ENCODE data around the gene SCFD2.

DNA sequence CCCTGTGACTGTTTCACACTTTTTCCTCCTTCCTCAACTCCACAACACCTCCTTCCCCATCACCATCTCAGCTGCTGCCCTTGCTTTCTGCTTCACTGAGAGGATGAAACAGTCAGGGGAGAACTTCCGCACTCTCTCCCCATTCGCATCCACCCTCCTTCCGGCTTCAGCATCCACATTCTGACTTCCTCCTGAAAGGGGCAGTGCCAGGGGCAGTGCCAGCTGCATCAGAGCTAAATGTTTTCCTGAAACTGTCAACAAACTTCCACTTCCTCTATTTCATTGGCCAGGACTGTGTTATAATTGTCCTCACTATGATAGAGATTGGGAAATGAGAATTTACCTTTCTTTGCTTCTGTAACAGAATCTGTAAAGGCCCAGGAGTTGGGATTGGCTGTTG is 521.9 kb downstream of the SCFD2 start:
- TF ChIP-seq, protein P1, sequence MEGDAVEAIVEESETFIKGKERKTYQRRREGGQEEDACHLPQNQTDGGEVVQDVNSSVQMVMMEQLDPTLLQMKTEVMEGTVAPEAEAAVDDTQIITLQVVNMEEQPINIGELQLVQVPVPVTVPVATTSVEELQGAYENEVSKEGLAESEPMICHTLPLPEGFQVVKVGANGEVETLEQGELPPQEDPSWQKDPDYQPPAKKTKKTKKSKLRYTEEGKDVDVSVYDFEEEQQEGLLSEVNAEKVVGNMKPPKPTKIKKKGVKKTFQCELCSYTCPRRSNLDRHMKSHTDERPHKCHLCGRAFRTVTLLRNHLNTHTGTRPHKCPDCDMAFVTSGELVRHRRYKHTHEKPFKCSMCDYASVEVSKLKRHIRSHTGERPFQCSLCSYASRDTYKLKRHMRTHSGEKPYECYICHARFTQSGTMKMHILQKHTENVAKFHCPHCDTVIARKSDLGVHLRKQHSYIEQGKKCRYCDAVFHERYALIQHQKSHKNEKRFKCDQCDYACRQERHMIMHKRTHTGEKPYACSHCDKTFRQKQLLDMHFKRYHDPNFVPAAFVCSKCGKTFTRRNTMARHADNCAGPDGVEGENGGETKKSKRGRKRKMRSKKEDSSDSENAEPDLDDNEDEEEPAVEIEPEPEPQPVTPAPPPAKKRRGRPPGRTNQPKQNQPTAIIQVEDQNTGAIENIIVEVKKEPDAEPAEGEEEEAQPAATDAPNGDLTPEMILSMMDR (conservative IDR thresholded peaks at IDR 0.05; ENCODE audit: low read depth, low read length): no peak
- TF ChIP-seq EZH2 (IDR thresholded peaks at IDR 0.05; ENCODE audit: low read length, unreplicated experiment): no peak

Data from PC-3 (cell line).